ENCODE data around the gene COPZ2. TPM values are rescaled to one million over a fixed set of nuclear protein-coding genes. Genes with fewer than 3 reads are reported as not detected.
A peak's percentile ranks its signal among the peaks of the same experiment; 100 is the strongest.
"Not testable (repeated sequence)": the region's sequence is repeated elsewhere in the genome, so short reads cannot be mapped to it uniquely, and the experiment has no call there.

The COPZ2 gene
- total RNA-seq, 1 donor from 2014 or later: 8.0 TPM

DNA sequence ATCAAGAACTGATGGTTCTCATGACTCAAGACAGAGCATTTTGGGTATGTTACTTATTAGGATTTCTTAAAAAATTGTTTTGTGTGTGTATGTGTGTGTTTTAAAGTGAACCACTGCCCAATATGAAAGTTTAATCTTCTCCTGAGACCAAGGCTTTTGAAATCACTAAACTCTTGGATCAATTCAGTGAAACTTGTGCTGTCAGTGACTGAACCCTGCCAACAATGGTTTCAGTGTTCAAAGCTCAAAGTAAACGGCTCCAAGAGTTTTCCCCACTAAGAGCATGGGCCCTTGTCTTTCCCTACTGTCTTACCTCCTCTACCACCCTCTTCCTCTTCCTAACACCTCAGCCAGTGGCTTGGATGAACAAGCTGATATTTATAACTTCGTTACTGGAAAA, 32.6 kb upstream of the COPZ2 start:
- no peak for DNase-seq (ENCODE audit: low read depth)
- no peak overlapping the region for H3K4me3 ChIP-seq (ENCODE audit: low read depth, low read length)
- TF ChIP-seq, protein P1, sequence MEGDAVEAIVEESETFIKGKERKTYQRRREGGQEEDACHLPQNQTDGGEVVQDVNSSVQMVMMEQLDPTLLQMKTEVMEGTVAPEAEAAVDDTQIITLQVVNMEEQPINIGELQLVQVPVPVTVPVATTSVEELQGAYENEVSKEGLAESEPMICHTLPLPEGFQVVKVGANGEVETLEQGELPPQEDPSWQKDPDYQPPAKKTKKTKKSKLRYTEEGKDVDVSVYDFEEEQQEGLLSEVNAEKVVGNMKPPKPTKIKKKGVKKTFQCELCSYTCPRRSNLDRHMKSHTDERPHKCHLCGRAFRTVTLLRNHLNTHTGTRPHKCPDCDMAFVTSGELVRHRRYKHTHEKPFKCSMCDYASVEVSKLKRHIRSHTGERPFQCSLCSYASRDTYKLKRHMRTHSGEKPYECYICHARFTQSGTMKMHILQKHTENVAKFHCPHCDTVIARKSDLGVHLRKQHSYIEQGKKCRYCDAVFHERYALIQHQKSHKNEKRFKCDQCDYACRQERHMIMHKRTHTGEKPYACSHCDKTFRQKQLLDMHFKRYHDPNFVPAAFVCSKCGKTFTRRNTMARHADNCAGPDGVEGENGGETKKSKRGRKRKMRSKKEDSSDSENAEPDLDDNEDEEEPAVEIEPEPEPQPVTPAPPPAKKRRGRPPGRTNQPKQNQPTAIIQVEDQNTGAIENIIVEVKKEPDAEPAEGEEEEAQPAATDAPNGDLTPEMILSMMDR (conservative IDR thresholded peaks at IDR 0.05; ENCODE audit: low read depth, low read length): no peak

DNA sequence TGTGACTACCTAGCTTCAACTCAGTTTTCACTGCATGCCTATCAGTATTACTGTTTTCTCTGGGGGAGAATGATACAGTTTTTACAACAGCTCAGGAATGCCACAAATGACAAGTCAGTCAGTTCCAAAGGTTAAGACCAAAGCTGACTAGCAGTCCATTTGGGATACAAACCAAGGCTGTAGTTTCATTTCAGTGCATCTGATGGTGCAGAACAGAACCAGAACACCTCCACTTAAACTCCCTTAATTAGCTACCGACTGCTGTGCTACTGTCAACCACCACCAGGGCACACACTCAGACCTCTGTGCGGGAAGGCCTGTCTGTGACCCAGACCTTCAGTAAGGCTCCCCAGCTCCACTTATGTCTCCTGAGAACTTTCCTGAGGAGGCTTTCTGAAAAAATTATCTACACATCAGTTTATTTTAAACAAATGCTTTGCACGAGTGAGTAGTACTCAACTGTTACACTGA, 30.9 kb upstream of the COPZ2 start:
- no peak overlapping the region for H3K4me3 ChIP-seq (ENCODE audit: low read depth, low read length)
- no peak for DNase-seq (ENCODE audit: low read depth)
- TF ChIP-seq, protein P1 (conservative IDR thresholded peaks at IDR 0.05; ENCODE audit: low read depth, low read length): peak; percentile 60

DNA sequence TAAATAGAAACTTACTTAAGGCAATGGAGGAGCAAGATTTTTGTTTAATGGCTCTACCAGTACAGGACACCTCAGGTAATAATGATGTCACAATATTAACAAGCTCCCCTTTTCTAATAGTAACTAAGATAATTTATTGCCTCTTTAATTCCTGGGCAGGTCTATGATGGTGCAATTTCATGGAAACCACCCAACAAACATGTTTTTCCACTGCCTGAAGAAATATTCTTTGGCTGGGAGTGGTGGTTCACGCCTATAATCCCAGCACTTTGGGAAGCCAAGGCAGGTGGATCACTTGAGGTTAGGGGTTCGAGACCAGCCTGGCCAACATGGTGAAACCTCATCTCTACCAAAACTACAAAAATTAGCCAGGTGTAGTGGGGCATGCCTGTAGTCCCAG, 30.2 kb upstream of the COPZ2 start:
- not testable (repeated sequence) for DNase-seq (ENCODE audit: low read depth); H3K4me3 ChIP-seq (ENCODE audit: low read depth, low read length)

DNA sequence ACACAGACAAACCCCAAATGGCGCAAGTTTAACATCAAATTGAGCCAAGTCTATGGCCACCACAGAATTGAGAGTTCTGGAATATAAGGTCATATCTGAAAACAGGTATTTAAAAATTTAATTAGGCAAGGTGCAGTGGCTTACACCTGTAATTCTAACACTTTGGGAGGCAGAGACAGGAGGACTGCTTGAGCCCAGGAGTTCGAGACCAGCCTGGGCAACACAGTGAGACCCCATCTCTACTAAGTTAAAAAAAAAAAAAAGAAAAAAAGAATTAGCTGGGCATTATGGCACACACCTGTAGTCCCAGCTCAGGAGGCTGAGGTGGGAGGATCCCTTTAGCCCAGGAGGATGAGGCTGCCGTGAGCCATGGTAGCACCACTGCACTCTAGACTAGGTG, 29.6 kb upstream of the COPZ2 start:
- no peak for DNase-seq (ENCODE audit: low read depth)
- H3K4me3 ChIP-seq (ENCODE audit: low read depth, low read length): no peak overlapping the region
- TF ChIP-seq, protein P1 (conservative IDR thresholded peaks at IDR 0.05; ENCODE audit: low read depth, low read length): no peak

DNA sequence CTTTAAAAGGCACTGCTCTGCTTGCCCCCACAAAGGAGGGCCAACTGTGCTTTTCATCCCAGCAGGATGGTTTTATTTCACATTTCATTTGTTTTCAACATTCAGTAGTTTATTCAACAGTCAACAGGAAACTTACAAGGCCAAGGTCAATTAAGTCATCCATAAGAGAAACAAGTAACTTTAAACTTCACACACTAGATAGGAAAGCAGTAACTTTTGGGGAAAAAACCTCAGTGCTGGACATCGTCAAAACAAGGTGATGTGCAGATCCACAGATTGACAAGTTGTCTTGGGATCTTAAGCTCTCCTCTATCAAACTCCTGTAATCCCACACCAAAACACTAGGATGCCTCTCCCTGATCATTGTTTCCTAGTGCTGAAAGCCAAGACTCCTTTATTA, 29.1 kb upstream of the COPZ2 start:
- H3K4me3 ChIP-seq (ENCODE audit: low read depth, low read length): no peak overlapping the region
- TF ChIP-seq, protein P1 (conservative IDR thresholded peaks at IDR 0.05; ENCODE audit: low read depth, low read length): no peak

DNA sequence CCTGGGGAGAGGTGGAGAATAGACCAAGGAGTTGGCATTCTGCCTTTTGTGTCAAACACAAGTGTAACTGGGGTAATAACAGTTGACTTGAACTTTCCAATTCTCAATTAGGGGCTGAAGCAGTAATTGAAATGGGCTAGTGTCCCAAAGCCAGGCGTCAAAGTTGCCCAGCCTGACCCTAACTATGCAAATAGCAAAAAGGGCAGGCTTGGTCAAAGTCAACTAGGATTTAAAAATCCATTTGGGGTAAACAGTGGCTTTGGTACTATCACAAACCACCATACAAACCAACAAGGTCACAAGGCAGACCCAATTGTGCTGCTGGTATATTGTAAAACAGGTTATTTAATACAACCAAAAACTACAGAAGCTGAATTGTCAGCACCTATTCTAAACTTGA, 28.6 kb upstream of the COPZ2 start:
- no peak for DNase-seq (ENCODE audit: low read depth)
- TF ChIP-seq, protein P1 (conservative IDR thresholded peaks at IDR 0.05; ENCODE audit: low read depth, low read length): no peak
- H3K4me3 ChIP-seq (ENCODE audit: low read depth, low read length): no peak overlapping the region

More for the DNA sequence above, 29.1 kb upstream of the COPZ2 start:
- no peak for DNase-seq (ENCODE audit: low read depth)

DNA sequence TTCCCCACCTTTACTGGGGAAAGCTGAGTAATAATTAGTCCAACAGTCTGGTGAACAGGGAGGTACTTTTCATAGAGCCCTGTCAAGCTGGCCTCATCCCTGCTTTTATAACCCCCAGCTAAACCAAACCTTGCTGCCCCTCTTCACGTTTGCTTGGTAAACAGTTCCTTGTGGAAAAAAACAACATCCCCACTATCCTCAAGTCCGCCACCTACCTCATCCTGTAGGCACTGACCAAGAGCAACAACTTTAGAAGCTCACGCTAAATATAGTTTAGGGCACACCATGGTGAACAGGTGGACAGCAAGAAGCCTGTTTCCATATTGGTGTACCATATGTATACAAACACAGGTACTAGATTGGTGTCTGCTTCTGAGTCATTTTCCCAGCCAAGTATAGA, 27.0 kb upstream of the COPZ2 start:
- TF ChIP-seq, protein P1 (conservative IDR thresholded peaks at IDR 0.05; ENCODE audit: low read depth, low read length): no peak
- no peak overlapping the region for H3K4me3 ChIP-seq (ENCODE audit: low read depth, low read length)
- DNase-seq (ENCODE audit: low read depth): no peak

Data from epithelial cell of proximal tubule (primary cell).